GM12873 (cell line): Measurements from ENCODE around the gene CALHM1.

ENCODE experiments used
- TF ChIP-seq, protein P1 (sequence below): IDR thresholded peaks from 2 replicates; pipeline ENCODE4 v1.5.1; 2012; ENCODE audit warnings: low read depth, mild to moderate bottlenecking, moderate library complexity, low read length, control low read depth; ENCODE audit not compliant: insufficient read depth; ENCODE audit errors: missing control alignments

Gene CALHM1

DNA sequence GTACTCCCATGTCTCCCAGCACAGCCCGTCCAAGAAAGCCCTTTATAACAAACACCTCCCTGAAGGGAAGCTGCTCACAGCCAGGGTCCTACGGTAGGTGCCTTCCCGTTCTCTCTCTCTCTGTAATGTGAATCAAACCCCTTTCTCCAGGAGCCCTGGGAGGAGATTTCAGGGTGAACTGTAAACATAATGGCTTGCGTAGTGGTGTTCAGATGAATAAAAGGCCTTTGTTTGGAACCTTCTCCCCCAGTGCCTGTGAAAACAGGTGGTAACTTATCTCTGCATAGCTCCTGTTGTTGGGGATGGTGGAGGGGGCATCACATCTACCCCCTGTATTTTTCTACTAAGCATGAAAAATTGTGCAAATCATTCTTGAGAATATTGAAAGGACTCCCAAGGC, 18.9 kb downstream of the CALHM1 start:
- TF ChIP-seq, protein P1, sequence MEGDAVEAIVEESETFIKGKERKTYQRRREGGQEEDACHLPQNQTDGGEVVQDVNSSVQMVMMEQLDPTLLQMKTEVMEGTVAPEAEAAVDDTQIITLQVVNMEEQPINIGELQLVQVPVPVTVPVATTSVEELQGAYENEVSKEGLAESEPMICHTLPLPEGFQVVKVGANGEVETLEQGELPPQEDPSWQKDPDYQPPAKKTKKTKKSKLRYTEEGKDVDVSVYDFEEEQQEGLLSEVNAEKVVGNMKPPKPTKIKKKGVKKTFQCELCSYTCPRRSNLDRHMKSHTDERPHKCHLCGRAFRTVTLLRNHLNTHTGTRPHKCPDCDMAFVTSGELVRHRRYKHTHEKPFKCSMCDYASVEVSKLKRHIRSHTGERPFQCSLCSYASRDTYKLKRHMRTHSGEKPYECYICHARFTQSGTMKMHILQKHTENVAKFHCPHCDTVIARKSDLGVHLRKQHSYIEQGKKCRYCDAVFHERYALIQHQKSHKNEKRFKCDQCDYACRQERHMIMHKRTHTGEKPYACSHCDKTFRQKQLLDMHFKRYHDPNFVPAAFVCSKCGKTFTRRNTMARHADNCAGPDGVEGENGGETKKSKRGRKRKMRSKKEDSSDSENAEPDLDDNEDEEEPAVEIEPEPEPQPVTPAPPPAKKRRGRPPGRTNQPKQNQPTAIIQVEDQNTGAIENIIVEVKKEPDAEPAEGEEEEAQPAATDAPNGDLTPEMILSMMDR, result no peak

DNA sequence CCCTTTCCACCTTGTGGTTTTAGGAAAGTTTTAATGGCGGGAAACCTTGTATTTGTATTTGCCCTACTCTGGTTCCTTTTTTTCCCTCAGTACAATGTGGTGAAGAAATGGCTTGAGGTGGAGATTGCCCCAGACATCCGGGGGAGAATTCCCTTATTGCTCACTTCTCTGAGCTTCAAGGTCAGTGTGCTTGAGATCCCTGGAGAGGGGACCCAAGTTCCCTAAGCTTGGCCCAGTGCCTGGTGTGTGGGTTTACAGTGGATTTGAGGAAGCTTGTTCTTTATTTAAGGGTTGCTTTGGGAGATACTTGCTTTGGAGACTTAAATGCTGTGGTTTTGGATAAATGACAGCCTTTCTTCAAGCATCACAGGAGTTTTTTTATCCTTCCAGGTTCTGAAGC, 24.8 kb downstream of the CALHM1 start:
- TF ChIP-seq, protein P1, result no peak

DNA sequence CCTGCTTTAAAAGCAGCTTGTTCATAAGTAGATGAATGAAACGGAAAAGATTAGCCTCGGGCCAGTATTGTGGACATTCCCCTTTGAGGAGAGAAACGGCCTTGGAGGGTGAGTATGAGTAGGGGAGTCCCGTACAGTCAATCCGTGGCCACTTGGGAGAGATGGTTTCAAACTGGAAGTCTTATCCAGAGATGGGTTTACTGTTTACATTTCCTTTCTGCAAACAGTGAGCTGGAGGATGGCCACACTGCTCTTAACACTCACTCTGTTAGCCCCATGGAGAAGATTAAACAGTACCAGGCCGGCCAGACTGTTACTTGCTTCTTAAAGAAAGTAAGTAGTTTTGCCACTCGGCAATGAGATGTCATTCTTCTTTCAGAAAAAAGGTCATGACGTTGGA, 26.8 kb downstream of the CALHM1 start:
- TF ChIP-seq, protein P1, result no peak

DNA sequence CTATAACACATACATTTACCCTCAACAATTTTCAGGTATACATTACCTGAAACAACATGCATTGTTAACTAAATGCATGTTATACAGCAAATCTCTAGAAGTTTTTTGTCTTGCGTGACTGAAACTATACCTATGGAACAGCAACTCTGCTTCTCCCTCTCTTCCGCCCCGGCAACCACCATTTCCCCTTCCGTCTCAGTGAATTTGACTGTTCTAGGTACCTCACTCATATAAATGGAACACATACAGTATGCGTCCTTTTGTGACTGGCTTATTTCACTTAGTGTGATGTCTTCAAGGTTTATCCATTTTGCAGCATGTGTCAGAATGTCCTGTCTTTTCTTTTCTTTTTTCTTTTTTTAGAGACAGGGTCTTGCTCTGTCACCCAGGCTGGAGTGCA, 29.1 kb downstream of the CALHM1 start:
- TF ChIP-seq, protein P1, result no peak

DNA sequence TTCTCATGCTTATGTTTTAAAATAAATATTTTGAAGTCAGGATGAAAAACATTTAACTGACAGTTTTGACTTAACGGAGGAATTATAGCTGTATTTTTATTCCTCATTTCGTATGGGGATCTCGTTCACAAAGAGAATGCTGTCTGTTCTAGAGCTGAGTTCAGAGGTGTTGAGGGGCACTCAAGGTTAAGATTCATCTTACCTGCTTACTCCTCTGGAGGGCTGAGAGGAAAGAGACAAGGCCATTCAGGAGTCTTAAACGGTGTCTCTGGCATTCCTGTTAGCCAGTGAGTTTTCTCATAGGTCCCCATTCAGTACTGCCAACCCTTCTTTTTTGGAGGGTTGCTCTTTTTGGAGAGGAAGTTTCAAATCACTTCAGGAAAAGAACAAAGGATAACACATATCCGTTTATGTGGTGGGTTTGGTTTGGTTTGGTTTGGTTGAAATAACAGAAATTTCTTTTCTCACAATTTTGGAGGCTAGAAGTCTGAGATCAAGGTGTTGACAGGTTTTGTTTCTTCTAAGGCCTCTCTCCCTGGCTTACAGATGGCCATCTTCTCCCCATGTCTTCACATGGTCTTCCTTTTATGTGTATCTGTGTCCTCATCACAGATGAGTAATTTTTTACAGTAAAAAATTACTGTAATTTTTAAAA, 29.6 kb downstream of the CALHM1 start:
- TF ChIP-seq, protein P1, result no peak

DNA sequence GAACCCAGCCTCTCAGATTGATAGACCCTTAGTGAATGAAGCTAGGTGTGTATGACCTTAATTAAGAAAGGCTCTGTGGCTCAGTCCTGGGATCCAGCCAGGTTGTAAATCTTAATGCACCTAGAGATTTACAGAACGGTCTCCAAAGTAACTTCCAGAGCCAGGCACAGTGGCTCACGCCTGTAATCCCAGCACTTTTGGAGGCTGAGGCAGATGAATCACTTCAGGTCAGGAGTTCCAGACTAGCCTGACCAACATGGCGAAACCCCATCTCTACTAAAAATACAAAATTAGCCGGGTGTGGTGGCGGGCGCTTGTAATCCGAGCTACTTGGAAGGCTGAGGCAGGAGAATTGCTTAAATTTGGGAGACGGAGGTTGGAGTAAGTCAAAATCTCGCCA, 30.8 kb downstream of the CALHM1 start:
- TF ChIP-seq, protein P1, result no peak

DNA sequence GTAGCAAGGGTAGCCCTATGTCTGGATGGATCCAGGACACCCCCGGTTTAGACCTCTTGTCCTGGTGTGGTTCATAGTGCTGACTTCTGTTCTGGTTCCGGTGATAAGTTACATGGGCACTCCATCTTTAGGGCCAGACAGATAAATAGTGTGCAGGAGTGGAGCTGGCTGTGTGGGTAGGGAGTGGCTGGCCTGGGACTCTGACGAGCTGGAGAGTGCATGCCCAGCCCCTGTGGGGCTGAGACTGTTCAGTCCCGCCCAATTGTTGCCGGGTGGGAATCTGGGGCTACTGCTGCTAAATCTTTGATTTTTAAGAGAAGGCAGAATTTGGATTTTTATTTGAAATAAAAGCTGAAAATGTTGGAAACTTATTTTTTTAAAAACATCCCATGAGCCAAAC, 35.0 kb downstream of the CALHM1 start:
- TF ChIP-seq, protein P1, result no peak

DNA sequence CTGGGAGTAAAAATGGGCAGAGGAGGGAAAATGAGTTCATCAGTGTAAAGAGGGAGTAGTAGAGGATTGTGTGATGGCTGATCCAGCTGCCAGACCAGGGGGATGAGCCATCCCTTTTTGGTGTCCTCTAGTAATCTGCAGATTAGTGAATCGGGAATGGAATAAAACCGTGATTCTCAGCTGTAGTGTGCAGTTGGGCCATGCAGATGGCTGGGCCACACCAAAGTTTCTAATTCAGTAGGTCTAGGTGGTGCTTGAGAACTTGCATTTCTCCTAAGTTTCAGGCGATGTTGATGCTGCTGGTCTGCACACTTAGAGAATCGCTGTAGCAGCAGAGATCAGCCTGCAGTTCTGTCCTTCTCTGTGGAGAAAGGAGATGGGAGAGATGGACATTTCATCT, 39.6 kb downstream of the CALHM1 start:
- TF ChIP-seq, protein P1, result no peak
